ENCODE results near the gene FGD4.

The FGD4 gene

DNA sequence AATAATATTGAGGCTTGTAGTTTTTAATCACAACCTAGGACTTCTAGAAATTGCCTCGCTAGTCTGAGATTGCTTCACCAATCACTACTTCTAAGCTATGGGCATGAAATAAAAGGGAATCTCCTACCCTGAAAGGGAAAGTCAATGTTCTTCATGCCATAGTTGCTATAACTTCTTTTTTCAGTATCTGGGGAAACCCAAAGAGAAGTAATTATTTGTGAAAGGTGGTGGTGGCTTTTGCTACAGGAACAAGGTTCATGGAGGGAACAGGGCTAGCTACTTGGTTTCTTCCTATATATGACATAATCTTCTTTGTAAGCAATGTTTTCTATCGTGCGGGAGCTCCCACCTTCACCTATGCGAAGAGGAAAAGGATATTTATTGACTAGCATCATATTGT, 218.2 kb downstream of the FGD4 start:
- DNase-seq: no peak

DNA sequence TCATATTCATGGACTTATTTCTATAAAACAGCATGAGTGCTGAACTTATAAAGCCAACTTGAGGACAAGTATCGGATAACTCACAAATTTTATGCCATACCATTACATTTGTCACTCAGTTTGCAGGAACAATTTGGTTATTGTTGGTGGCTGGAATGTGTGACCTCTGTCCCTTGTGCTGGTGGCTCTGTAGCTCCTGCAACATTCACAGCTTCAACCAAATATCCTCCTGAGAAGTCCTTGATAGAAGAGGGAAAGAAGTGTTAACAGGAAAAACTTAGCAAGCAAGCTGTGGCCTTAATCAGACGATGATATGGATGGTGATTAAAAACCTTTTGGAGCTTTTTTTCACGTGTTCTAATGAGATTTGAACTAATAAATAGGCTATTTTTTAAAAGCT, 218.8 kb downstream of the FGD4 start:
- no peak for DNase-seq

DNA sequence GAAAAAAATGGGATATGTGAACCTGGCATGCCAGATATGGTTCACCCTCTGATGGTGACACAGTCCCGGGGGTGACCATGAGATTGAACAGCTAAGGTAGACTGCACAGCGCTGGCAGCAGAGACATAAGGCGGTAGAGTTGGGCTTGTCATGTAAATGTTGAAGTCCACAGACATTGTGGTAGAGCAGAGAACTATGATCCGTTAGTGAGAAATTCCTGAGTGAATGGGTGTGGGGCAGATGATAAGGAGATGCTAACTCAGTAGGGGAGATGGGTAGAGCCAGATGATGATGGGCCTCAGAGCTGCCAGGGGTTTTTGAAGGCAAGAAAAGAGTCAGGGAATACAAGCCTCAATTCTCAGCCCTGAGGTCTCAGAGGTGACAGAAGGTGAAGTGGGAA, 228.6 kb downstream of the FGD4 start:
- no peak for DNase-seq

DNA sequence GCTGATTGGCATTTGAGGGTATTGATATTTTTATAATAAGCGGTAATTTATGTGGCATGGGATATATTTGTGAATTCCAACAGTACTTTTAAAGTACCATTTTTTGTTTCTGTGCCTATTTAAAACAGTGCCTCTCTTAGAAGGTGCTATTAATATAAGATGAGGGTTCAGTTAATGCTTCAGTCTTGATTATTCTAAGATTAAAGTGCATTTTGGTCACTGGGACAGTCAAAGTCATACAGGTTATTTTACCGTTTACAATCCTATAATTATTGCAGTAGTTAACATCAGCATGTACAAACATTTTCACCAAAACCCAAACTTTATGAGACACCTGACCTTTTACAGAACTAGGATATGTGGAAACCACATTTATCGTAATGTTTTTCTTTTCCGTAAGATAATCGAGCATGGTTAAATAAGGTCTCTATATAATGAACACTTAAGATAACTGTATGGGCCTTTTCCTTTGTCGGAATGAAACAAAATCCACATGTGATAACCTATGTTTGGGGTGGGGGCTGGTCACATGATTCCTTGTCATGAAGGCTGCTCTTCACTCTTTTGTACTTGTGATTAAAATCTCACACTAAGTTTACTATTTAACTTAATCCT, 242.0 kb downstream of the FGD4 start:
- no peak for DNase-seq

DNA sequence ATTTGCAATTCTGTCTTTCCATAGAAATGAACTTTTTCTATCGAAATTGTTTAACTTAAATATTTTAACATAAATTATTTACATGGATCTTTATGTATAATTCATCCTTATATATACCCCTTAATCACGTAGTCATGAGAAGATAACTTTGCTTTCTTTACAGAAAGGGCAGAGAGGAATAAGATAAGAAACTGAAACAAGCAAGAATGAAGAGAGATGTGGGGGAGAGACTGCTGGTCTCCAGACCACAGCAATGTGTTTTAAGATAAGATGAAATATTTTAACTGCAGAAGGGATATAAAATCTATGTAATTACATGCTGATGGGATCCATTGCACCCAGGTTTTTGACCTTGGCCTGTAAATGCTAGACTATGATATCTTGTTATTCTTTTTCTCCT, 245.1 kb downstream of the FGD4 start:
- DNase-seq: no peak

DNA sequence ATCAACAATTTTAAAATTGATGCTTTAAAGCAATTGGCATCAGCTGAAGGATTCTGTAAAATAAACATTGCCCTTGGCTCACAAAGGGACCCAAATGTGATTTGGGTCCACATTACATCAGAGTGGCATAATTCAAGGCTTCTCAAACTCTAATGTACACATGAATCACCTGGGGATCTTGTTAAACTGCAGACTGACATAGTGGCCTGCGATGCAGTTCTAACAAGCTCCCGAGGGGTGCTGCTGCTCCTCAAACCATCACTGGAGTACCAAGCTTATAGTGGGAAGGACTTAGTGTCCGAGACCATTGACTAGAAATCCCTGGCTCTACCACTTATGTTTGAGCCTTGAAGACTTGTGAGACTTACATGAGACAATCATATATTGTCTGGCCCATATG, 247.9 kb downstream of the FGD4 start:
- no peak for DNase-seq

DNA sequence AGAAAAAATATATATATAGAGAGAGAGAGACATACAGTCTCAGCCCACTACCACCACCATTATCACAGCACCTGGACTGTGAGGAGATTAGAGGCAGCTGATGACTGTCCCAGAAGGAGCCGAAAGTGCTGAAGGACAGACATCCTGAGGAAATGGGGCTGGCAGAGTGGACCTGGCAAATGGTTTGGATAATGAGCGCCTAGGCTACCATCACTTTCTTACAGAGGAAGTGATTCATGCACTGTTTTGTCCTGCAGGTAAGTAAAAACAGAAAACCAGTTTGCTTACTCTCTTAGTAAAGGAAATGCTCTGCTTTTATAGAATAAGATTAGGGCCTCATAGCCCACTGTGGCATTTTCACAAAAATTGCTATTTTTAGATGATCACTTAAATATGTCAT, 251.2 kb downstream of the FGD4 start:
- DNase-seq: no peak

DNA sequence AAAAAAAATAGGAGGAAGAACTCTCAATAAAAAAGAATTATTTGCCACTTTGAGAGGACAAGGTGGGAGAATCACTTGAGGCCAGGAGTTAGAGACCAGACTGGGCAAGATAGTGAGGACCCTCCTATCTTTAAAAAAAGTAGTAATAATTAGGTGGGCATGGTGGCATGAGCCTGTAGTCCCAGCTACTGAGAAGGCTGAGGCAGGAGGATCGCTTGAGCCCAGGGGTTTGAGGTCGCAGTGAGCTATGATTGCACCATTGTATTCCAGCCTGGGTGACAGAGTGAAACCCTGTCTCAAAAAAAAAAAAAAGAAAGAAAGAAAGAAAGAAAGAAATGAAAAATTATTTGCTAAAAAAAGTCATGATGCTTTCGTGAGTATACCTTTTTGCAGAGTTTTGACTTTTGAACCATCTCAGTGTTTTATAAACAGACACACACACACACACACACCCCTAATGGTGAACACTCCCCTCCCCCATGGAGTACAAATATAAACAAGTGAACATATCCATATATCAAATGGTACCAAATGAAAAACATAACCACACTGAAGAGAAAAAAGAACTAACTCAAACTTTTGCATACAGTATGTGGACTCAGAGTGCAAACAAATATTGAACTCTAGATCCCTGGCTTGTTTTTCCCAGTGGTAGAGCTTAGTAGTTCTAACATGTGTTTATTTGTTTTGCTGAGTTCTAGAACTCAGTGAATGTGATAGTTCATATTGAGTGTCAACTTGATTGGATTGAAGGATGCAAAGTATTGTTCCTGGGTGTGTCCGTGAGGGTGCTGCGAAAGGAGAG, 252.0 kb downstream of the FGD4 start:
- DNase-seq: no peak

DNA sequence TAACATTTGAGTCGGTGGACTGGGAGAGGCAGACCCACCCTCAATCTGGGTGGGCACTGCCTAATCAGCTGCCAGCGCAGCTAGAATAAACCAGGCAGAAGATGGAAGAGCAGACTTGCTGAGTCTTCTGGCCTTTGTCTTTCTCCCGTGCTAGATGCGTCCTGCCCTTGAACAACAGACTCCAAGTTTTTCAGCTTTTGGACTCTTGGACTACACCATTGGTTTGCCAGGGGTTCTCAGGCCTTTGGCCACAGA, 252.5 kb downstream of the FGD4 start:
- DNase-seq: no peak

DNA sequence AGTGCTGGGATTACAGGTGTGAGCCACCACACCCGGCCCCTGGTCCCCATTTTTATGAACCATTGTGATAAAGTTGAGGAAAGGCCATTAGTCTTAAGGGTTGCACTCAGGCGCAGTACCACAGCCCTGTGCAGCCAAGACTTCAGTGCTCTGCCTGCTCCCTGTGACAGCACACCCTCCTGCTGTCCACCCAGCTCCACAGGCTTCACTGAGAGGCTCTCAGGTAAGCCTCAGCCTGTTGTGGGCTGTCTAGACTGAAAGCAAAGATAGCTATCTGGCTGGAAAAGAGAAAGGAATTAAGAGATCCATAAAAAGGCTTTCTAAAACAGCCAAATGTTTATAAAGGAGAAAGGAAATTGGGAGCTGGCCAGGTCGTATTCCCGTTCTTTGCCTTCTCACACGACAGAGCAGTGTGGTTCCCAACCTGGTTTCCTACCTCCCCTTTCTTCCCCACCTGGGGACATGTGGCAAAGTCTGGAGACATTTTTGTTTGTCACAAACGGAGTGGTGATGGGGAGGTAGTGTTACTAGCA, 260.6 kb downstream of the FGD4 start:
- no peak for DNase-seq

DNA sequence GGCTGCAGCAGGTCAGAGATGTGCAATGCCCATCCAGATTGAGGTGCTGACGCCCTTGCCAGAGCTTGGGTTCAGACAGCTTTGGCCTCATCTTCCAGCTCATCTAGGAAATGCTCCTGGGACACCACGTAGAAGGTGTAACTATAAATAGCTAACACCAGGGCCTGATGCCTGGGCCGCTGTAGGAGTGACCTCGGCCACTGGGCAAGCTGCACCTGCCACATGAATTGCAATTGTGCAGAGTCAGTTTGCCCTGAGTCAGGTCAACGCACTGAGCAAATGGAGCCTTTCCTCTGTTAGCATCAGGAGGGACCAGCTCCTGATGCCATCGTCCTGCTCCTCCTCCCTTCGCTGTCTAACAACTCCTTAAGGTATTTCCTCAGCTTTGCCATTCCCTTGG, 262.3 kb downstream of the FGD4 start:
- DNase-seq: no peak

DNA sequence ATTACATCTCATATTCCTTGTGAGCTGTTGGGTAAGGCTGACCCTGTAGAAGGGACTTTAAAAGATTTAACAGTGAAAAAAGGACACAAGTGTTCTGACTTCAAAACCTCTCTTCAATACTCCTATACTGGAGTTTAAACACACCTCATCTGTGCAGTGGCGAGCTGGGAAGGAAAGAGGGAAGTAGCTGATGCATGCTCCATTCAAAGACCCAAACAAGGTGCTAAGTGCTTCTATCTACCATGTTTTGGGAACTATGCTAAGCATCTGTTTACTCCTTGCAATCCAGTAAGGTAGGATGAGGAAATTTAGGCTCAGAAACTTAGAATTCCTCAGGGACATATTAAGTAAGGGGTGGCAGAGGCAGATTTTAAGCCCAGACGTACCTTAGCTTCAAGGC, 263.3 kb downstream of the FGD4 start:
- no peak for DNase-seq

DNA sequence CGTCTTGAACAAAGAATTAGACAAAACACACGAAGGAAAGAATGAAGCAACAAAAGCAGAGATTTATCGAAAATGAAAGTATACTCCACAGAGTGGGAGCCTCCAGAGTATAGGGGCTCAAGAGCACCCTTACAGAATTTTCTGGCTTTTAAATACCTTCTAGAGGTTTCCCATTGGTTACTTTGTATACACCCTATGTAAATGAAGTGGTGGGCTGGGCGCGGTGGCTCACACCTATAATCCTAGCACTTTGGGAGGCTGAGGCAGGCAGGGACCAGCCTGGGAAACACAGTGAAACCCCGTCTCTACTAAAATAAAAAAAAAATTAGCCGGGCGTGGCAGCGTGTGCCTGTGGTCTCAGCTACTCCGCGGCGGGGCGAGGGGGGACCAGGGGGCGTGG, 266.7 kb downstream of the FGD4 start:
- DNase-seq: no peak

DNA sequence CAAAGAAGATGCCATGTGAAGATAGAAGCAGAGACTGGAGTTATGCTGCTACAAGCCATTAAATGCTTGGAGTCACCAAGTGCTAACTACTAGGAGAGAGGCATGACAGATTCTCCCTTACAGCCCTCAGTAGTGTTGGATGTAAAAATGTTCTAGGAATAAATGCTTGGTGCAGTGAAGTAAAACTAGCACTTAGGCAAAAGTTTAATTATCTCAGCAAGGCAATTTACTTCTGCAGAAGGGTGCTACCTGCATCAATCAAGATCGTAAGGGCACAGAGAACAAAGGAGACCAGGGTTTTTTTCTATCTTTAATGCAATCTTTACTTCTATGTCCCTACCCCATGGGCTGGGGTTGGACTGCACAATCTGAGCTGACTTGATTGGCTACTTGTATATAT, 270.2 kb downstream of the FGD4 start:
- DNase-seq: no peak

DNA sequence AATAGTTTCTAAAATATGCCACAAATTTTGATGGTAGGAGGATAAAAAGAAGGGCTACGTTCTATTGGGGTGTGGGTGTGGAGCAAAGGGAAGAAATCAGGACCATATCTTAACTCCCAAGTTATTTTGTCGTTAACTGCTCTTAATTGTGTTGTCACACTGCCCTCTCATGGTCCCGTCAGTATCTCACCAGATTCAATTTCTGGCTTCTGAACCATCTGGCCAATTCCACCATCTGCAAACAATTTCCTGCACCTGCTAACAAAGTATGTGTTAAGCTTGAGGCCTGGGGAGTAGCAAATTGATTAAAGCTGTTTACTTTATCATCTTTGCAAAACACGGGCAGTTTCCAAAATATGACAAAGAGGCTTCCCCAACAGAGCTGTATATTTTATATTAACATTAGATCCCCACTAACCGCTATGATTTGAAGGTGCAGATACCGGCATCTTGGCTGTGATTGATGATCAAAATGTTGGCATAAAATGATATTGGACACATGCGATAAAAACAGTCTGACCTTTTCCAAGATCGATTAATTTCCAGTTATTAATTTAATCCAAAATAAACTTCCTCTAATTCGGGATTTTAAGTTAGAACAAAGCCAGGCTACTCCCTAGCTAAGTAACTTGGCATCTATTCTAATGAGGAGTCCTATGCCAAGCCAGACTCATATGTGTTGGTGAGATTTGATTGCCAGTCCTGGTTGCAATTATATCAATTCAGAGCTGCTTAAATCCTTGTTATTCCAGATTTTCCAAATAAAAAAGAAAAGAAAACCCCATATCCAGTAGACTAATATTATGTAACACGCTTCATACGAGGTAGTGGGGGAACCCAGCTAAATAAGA, 272.8 kb downstream of the FGD4 start:
- DNase-seq: peak; percentile 86

DNA sequence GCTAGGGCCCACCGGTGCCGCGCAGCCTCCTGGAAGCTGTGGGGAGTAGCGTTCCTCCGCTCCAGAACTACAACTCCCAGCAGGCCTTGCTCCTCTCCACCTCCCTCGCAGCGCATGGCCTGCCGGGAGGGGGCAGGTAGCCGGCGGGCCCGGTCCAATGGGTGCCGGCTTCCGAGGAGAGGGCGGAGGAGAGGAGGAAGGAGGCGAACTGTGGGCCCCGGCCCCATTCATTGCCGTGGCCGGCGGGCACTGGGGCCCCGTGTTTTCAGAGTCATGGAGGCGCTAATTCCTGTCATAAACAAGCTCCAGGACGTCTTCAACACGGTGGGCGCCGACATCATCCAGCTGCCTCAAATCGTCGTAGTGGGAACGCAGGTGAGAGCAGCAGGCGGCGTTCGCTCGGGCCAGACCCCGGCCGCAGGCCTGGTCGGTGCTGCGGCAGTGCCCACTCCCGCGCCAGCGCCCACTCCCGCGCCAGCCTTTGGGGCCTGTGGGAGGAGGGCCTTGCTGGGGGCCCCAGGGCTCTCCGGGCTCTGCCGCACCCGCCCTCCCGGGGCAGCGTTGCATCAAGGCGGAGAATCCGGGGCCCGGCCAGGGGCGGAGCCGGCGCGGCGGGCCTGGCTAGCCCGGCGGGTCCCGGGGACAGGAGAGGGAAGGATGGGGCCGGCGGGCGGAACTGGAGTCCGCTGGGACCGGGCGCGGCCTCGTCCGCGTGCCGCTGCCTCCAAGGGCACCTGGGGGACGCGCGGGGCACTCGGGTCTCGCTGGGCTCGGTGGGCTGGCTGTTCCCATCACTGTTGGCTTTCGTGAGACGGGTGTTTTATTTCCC, 279.9 kb downstream of the FGD4 start, which contains the start of gene DNM1L:
Gene DNM1L, plus strand, starts transcription at position 211 of the 829 bp plus-strand sequence. Its CDS starts 63 bp downstream, at position 274.
- peak; percentile 92 for DNase-seq

DNA sequence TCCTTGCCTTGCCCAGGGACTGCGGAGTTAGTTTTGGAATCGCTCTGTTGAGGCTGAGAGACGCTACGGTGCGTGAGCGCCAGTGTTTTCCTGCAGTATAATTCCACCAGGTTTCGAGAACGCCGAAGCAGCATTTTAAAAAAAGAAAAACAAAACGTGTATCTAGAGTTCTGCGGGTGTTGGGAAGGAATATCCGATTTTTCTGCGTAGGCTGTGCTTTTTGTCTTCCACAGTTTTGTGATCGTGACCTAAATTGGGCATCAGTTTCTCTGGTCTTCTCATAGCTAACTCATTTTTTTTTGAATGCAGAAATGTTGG, 280.5 kb downstream of the FGD4 start:
- no peak for DNase-seq

DNA sequence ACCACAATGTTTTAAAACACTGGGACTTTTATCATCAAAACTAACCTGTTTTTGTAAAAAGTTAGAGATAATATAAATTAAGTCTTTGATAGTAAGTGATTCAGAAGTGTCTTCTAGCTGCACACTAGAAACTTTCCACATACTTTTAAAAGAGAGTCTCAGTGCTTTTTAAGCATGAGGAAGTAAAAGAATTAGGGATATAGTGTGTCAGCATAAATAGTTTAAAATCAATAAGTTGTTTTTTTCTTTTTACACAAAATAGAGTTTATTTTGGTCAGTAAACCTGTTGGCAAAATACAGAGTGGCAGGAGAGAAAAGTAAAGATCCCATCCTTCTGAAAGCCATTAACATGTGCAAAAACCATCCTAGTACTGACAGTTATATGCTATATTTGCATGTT, 281.4 kb downstream of the FGD4 start:
- no peak for DNase-seq

DNA sequence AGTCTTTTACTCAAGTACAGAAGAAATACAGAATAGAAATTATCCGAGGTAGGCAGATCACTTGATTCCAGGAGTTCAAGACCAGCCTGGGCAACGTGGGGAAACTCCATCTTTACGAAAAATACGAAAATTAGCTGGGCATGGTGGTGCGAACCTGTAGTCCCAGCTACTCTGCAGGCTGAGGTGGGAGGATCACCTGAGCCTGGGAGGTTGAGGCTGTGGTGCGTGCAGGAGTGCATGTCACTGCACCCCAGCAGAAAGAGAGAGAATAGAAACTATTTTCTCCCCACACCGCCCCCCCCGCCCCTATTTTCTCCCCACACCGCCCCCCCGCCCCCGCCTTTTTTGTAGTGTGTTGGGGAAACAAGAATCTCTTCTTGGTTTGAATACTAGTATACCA, 281.9 kb downstream of the FGD4 start:
- no peak for DNase-seq

DNA sequence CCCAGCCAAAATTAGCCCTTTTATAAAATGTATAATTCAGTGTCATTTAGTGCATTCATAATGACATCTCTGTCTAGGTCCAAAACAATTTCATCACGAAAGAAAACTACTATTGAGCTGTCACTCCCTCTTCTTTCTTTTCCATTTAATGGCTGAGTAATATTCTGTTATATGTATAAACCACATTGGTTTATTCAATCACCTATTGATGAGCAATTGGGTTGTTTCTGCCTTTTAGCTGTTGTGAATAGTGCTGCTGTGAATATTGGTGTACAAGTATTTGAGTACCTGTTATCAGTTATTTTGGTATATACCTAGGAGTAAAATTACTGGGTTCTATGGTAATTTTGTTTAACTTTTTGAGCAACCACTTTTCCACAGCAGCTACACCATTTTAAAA, 287.0 kb downstream of the FGD4 start:
- no peak for DNase-seq

DNA sequence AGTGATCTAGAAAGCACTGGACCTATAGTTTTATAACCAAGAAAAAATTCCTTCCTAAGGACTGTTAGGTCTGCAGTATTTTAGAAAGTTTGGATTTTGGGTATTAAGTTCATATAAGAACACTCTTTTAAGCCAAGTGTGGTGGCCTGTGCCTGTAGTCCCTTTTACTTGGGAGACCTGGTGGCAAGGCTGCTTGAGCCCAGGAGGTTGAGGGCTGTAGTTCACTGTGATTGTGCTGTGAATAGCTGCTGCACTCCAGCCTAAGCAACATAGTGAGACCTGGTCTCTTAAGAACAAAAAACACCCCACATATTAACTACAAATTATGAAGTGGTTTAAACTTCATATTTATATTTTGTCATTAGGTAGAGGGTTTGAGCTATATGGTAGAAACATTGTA, 289.4 kb downstream of the FGD4 start:
- DNase-seq: no peak

DNA sequence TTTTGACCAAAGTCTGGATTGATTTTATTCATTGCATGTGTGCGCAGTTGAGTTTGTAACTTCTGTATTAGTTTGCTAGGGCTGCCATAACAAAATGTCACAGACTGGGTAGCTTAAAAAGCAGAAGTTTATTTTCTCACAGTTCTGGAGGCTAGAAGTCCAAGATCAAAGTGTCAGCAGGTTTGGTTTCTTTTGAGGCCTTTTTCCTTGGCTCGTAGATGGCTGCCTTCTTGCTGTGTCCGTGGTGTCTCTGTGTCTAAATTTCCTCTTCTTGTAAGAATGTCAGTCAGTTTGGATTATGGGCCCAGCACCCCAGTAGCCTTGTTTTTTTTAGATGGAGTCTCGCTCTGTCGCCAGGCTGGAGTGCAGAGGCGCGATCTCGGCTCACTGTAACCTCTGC, 291.6 kb downstream of the FGD4 start:
- DNase-seq: no peak

DNA sequence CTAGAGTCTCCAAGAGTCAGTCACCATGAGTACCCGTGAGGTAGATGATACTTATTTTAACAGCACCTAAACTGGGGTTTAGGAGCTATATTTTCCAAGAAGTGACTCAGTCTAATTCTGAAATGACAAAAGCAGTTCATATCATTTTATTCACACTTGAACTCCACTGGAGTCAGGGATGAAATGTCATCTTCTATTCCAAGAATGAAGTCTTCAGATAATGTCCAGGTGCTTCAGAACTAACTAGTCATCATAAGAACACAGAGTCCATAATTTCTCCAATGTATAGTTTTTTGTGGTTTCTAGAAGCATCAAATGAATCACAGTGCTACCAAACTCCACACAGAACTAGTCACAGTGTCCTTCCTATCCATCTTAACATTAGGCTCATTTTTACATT, 293.0 kb downstream of the FGD4 start:
- DNase-seq: no peak
